Activated naive CD4-positive, alpha-beta T cell treated with Interleukin-2 at 50 U/mL for 16 hours (primary cell): Measurements from ENCODE around the gene LRRC3B.
"Not testable (repeated sequence)": the region's sequence is repeated elsewhere in the genome, so short reads cannot be mapped to it uniquely, and the experiment has no call there.

ENCODE experiments used
- DNase-seq: peaks from one replicate; pipeline ENCODE4 v3.0.0-alpha.2; 2020

The LRRC3B gene, protein sequence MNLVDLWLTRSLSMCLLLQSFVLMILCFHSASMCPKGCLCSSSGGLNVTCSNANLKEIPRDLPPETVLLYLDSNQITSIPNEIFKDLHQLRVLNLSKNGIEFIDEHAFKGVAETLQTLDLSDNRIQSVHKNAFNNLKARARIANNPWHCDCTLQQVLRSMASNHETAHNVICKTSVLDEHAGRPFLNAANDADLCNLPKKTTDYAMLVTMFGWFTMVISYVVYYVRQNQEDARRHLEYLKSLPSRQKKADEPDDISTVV

DNA sequence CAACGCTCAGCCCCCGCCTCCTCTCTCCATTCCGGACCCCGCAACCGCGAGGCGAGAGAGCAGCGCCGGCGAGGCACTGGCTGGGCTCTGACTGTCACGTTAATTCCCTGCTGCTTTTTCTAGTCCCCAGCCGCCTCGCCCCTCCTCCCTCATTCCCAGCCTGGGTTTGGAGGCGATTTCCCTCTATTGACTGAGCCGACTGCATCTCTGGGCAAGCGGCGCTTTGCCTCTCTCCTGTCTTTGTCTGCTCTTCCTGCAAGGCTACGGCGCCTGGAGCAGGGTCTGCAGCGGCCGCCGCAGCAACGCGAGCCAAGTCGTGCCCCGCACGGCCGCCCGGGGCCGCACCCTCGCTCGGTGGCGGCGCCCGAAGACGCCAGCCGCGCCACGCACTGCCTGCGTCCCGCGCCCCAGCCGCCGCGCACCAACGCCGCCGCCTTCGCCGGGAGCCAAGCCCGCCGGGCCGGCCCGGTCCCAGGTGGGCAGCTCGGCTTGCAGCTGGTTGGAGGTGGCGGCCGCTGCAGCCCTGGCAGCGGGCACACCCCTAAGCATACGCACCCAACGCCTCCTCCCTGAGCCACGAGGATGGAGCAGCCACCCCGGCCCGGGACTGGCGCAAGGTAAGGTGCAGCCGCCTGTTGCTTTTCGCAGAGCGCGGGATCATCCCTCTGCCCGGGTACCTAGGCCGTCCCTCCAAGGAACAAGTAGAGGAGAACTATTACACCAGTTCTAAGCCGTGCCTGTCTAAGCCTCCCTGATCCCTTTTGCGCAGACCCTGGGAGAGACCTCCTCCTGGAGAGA, at the start of gene LRRC3B:
Gene LRRC3B, plus strand, starts transcription at position 152 of the 798 bp plus-strand sequence. CDS start 86,901 bp downstream, outside the sequence.
- DNase-seq = no peak

DNA sequence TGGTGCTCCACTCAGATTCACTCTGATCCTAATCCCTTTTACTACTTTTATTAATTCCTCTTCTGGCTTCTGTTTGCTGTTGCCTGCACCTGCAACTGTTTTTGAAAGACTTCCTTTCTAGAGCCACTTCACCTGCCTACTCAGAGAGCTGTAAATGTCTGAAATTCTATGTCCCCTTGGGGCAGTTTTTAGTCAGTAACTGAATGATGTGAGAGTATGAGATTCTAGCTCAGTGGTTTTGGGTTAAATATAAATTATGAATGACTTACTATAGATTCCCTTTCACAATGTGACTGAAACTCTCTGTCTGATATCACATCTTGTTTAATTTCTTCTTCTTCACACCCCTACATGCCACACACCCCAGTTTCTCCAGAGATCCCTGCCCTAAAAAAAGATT, 47.8 kb upstream of the LRRC3B start:
- DNase-seq = no peak

DNA sequence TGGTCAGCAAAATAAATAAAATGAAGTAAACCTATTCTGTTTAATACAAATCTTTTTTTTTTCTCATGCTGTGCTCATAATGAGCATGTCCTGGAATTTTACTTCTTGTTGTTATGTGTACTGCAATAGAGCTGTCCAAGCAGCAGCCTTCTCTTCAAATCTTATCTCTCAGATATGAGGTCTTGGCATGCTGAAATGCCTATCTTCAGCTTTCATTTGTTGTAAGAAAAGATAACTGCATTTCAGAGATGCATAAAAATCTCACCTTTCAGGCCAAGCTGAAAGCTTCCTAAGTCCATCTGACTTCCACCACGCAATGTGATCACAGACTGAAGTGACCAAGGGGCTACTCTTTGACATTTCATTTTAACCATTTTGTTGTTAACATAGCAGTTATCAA, 43.5 kb upstream of the LRRC3B start:
- DNase-seq = no peak

DNA sequence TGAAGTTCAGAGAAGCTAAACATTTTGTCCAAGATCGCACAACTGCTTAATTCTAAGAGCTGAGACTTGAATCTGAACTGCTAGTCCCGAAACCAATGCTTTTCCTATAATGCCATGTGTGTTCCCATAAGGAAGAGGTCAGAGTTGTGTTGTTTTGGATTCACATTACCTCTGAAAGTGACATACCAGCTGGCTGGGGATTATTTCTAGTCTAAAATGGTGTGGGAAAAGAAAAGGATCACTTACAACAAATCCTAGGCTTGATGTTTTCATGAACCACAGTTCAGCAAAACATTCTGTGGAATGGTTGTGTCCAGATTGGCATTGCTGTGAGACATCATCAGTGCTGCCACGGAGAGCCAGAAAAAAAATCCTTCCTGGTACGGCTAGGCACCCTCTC, 35.0 kb upstream of the LRRC3B start:
- no peak for DNase-seq

DNA sequence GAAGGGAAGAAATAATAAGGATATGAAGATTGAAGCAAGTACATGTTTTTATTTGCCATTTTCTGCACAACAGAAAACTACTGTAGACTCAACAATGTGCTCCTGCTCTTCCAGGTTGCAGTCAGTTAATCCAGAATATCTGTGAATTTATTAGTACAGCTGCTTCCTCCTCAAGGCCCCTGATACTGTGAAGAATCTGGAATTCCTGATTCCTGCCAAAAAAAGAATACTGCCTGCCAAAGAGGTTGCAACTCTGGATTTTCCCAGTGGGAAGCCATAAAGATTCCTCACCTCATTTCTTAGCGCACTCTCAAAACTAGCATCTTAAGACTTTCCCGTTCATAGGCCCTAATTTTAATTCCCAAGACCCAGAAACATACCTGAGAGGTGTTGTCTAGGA, 33.6 kb upstream of the LRRC3B start:
- no peak for DNase-seq

DNA sequence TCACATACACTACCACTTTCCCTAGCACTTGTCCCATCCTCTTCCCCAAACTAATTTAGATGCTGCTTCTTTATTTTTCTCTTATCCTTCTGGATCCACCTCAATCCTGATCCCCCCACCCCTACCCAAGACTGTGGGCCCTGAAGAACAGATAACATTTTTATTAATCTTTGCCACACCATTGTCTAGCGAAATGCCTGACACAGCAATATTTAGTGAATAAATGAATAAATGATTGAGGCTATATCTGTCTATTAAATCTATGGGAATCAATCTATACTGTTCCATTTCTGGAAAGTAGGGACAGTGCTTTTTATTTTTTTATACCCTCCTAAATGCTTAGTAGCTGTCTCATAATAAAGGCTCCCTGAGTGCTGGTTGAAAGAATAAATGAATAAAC, 32.9 kb upstream of the LRRC3B start:
- DNase-seq = no peak

DNA sequence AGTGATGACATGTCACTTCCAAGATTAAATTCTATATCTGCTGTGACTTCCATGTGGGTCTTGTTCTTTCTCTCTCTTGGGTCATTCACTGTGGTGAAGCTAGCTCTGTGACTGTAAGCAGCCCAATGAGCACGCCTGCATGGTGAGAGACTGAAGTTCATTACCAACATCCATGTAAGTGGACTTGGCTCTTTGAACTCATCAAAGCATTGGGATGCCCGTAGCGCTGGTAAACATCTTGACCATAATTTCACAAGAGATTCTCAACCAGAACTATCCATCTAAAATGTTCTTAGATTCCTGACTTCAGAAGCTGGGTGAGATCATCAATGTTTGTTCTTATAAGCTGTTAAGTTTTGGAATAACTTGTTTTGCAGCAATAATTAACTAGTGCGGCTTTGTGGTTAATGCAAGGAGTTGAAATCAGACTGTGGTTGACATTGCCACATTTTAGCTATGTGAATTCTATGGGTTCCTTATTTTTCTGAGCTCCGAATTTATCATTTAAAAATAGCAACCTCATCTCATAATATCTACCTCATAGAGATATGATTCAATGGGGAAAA, 31.6 kb upstream of the LRRC3B start:
- no peak for DNase-seq

DNA sequence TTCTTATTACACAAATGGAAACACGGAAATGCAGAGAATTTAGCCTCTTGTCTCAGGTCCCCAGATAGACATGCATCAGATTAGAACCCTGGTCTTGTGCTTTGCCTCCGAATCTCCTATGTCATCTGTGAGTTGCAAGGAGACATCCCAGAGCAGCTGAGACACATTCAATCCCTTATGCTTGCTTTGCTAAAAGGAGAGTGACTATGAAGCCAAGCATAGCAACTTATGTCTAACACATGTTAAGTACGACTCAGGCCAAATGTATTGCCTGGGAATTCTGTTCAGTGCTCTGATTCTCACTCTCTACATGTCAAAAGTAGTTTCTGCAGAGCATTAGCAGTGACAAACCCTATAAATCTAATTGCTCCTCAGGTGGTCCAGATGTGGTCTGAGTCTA, 30.6 kb upstream of the LRRC3B start:
- DNase-seq = no peak

DNA sequence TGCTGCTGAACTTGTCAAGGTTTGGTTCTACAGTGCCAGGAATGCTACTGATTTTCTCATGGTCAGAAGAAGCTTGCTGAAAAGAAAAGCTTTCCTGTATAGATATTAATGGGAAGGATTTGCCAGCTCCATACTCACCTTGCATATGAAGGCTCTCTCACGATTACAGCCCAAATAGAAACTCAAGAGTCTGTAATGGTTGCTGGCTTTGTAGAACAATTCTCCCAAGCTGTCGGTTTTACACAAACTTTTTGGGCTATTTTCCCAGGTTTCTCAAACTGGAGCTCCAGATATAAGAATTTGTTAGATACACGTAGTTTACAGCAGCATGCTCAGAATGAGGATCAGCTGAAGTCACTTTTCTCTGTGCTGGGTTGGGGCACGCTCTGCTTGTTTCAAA, 30.1 kb upstream of the LRRC3B start:
- no peak for DNase-seq

DNA sequence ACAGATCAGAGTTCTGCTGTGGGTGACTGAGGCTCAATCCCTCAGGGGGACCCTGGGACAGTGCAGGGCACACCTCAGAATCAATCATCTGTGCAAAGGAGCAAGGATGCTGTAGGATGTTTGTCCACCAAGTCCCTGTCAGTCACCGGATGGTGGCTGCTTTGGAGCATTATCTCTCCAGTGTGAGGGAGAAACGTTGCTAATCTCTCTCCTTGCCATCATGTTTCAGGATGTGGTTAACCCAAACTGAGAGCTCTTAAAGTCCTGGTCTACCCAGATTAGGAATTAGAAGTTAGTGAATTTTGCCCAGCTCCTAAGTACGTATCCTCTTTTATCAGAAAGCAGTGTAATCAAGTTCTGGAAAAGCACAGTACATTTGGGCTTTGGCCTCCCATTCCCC, 26.2 kb upstream of the LRRC3B start:
- DNase-seq = no peak

DNA sequence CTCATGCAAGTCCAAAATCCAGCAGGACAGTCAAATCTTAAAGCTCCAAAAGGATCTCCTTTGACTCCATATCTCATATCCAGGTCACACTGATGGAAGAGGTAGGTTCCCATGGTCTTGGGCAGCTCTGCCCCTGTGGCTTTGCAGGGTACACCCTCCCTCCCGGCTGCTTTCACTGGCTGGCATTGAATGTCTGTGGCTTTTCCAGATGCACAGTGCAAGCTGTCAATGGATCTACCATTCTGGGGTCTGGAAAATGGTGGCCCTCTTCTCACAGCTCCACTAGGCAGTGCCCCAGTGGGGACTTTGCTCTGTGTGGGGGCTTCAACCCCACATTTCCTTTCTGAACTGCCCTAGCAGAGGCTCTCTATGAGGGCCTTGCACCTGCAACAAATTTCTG, 19.3 kb upstream of the LRRC3B start:
- not testable (repeated sequence) for DNase-seq

DNA sequence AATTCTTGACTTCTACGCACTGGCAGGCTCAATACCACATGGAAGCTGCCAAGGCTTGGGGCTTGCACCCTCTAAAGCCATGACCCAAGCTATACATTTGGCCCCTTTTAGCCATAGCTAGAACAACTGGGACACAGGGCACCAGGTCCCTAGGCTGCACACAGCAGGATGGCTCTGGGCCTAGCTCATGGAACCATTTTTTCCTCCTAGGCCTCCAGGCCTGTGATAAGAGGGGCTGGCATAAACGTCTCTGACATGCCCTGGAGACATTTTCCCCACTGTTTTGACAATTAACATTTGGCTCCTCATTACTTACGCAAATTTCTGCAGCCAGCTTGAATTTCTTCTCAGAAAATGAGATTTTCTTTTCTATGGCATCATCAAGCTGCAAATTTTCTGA, 18.8 kb upstream of the LRRC3B start:
- not testable (repeated sequence) for DNase-seq

DNA sequence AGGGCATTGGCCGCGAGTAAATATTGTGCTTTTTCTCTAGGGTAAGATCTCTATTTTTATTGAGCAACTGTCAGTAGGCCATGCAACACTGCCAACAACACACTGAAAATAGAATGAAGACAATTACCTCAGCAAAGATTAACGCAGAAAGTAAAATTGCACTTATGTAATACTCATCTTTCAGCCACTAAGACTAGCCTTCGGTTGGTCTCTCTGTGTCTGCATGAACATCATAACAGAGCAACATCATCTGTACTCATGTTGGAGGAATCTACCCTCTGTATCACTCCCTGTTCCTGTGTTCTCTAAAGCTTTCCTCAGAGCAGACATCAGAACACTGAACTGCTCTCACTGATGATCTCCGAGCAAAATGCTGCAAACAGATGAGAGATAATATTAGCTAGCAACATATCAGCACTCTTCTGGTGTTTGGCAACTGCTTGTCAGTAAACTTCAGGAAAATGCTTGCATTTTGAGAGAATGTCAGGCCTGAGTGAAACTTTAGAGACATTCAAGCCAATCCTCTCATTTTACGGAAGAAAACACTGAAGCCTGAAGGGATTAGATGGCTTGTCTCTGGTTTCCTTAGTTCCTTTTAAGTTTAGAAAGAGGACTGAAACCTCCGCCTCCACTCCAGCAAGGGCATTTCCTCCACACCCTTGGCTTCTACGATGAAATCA, 8.4 kb upstream of the LRRC3B start:
- no peak for DNase-seq

DNA sequence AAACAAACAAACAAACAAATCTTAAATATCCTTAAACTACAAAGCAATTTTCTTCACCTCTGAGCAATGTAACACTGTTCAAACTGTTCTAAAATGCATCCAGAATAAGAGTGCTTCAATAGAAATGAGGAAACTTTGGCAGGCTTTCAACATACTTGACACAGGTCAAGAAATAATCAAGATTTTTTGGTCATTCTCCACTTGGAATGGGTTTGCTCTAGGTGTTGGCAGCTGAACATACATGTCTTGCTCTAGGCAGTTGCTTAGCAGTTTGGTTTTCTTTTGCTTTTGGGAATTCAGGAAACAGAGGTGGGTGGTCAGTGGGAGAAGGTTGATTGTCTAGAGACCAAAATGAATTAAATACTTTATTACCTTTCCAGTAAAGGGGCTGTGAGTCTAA, 1.4 kb upstream of the LRRC3B start:
- no peak for DNase-seq

DNA sequence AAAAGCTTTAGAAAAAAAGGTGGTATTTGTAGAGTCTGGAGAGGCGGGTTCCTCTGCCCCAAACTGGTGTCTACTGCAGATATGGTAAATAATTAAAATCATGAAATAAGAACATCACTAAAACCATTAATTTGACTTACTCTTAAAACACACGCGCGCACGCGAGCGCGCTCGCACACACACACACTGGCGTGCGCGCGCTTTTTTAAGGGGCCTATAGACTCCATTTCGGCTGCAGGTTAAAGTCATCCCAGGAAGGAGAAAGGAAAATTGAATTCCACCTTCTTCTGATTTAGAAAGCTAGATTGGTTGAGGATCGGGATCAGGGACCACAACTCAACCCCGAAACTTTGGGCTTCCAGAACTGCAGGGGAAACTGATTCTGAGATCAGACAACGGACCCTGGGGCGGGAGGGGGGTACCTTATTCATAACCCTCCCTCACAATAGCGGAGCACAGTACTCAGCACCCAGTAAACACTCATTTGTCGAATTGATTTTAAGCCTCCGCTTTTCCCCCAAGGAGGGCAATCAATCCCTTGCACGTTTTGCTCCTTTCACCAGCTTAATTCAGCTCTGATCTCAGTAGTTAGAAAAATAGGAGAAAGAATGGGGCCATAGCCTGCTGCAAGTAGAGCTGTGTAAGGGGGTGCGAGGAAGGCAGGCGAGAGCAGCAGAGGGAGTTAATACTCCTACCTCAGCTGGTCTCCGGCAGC, 509 bp upstream of the LRRC3B start:
- DNase-seq = no peak

DNA sequence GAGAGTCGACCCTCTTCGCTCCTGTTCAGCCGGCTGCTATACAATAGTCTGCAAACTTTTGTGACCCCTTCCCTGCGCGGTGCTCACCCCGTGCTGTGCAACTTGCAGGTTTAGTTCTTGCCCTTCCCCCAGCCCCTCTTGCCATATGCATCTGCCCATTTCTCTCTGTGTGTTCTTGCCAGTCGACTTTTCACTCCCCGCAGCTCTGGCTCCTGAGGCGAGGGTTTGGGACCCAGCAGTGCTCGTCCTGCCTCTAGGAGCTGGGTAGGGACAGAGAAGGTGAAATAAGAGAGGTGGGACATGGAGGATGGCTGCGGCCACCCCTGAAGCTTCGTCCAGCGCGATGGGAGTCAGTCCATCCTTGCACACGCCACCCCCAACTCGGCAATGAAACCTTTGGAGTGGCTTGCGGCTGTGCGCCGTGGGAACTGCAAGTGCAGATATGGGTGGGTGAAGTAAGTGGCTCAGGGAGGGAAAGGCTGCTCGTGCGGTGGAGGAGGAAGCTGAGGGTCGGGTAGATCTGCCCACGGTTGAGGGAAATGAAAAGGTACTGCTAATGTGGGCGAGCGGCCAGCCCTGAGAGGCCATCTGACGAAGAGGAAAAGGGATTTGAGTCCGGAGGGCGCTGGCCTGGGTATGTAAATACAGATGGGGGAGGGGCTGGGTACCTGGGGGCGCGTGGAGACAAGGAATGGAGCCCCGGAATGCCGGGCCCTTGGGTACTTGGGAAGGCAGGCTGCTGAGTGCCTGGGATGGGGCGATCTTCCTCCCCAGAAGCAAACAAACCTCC, 1.0 kb downstream of the LRRC3B start:
- DNase-seq = no peak

DNA sequence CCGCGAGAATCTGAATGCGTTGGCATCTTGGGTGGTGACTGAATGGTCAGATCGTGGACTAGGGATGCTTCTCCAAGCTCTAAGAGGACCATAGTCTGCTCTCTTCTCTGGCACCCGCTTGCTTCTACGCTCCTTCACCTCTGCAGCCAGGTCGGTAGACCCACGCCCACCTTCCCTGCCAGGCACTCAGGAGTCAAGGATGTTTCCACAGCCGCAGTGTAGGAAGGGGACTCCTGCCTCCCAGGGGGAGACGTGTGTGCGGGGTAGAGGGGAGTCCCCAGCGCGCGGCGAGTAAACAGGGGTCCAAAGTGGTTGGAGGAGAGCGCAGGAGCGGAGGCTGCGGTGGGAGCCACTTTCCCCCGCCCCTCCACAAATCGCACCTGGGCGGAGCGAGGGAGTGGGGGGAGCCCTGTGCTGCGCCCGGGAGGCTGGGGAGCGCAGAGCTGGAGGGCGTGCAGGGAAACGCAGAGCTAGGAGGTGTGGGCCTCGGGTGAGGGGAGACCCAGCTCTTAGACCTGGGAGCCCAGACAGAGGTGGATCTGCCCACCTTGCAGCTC, 1.7 kb downstream of the LRRC3B start:
- no peak for DNase-seq

DNA sequence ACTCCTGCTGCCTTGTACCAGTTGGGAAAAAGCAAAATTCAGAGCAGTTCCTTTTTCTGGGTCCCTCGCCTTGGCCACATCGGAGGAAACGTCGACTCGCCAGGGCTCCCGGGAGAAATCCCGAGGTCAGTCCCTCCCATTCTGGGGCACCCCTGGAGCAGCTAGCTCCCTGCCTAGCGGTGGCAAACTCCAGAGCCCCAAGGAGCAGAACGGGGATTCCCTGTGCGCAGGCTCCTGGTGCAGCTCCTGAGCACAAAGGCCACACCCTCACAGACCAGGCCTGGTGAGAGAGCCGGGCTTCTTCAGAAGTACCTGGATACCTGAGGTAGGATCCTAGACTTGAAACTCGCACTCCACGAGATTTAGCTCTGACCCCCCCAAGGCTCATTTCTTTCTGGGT, 2.6 kb downstream of the LRRC3B start:
- no peak for DNase-seq

DNA sequence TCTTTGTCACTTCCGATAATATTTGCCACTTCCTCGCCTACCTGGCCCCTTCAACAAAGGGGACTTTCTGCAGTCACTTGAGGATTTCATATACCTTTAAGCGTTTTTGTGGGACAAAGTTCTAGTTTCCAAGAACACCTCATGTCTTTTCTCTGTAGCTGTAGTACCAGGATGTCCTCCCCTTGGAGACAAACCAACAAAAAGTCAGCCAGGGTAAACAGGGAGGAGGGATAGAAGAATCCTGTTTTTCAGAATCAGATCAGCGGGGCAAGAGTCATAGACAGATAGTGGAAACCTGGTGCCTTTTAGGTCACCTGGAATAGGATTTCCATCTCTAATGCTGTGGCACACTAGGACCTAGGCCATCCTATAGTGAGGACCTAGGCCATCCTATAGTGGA, 4.5 kb downstream of the LRRC3B start:
- no peak for DNase-seq

DNA sequence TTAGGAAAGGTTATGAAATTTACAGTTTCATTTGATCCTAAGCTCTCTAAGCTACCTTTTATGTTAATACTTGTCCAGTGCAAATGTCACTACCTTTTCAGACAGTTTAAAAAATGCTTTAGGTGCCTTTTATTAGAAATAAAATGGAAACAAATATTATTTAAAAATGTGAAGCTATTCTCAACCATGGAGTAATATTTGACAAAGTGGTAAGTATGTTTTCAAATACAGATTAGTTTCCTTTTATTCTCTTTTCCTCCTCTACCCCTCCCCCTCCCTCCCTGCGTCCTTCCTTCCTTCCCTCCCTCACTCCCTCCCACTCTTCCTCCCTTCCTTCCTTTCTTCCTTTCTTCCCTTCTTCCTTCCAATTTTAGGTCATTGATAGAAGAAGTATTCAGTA, 6.3 kb downstream of the LRRC3B start:
- no peak for DNase-seq

DNA sequence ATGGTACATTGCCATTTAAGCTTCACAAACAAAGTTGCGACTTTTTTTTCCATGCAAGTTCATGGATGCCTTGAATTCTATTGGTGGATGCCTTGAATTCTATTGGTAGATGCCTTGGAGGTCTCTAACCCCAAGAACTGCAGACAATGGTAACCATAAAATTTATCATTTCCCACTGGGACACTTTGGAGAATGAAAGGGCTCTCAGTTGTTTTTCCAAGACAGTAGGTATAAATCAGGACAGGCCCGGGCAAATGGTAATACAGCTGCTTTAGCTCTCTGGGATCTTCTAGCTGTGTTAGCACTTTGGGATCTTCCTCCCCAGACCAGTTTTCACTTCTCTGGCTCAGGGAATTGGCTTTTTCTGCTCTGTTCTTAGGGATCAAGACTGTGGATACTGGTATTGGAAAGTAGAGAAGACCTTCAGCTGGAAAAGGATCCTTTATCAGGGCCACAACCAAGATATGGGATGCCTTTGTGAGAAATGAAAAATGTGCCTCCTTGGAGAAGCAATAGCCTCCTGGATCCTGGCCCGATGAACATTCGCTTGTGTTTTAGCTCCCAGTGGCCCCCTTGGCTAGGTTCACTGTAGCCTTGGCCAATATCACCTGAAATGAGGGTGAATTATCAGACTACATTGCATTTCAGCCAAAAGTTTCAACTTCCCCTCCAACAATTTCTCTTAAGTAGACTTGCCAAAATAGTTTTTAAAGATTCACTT, 8.3 kb downstream of the LRRC3B start:
- no peak for DNase-seq
